H1 (cell line): ENCODE measurements around the gene MRPS34. TPM values are rescaled to one million over a fixed set of nuclear protein-coding genes. Genes with fewer than 3 reads are reported as not detected.

Experiments used
- CTCF ChIA-PET: fragments of 300-600 bp; sonication (Branson Sonifier 250); formaldehyde crosslinking; loops from one replicate; lab custom pipeline; 2021; ENCODE audit not compliant: partially characterized antibody; lab: Charles Lee
- POLR2A ChIA-PET: fragments of 300-600 bp; sonication (Branson Sonifier 250); formaldehyde crosslinking; loops from one replicate; lab custom pipeline; 2021; ENCODE audit warnings: inconsistent platforms; ENCODE audit not compliant: partially characterized antibody; lab: Charles Lee
- DNase-seq, 2 experiments: peaks; one replicate each; pipeline versions ENCODE4 v3.0.0 to v3.0.0-alpha.2; 2010 to 2022; ENCODE audit warnings: low spot score in 2 of 2, low read depth in 1 of 2, mixed read lengths in 1 of 2
- FAIRE-seq: peaks from 2 replicates; lab custom pipeline; 2011; peaks lifted over from hg19 to GRCh38; lab: Jason Lieb, UNC
- H2AFZ ChIP-seq: 2 replicates; pipeline ENCODE4 v1.8.1; 2012; ENCODE audit warnings: low read length, inconsistent platforms
- H2AK5ac ChIP-seq: 2 replicates; pipeline ENCODE4 v1.6.1; 2013; ENCODE audit warnings: low read depth, low read length
- H2BK120ac ChIP-seq: replicated peaks from 2 replicates; pipeline ENCODE3; 2013; ENCODE audit warnings: low read depth, low read length, inconsistent platforms
- H2BK12ac ChIP-seq: 2 replicates; pipeline ENCODE4 v1.6.1; 2013; ENCODE audit warnings: low read depth, low read length
- H2BK15ac ChIP-seq: 2 replicates; pipeline ENCODE4 v1.6.1; 2013; ENCODE audit warnings: low read length
- H2BK20ac ChIP-seq: 2 replicates; pipeline ENCODE4 v1.6.1; 2013; ENCODE audit warnings: low read length
- H2BK5ac ChIP-seq: 2 replicates; pipeline ENCODE4 v1.6.1; 2013; ENCODE audit warnings: low read depth, low read length
- H3K14ac ChIP-seq: 2 replicates; pipeline ENCODE4 v1.6.1; 2013; ENCODE audit warnings: inconsistent platforms; ENCODE audit not compliant: insufficient read length
- H3K18ac ChIP-seq: 2 replicates; pipeline ENCODE4 v1.6.1; 2013; ENCODE audit warnings: low read length; ENCODE audit errors: extremely low read depth
- H3K23ac ChIP-seq: 2 replicates; pipeline ENCODE4 v1.6.1; 2013; ENCODE audit warnings: inconsistent platforms; ENCODE audit not compliant: insufficient read length
- H3K23me2 ChIP-seq: 2 replicates; pipeline ENCODE4 v1.6.1; 2013; ENCODE audit warnings: low read depth, low read length
- H3K27ac ChIP-seq: 2 replicates; pipeline ENCODE4 v1.6.1; 2011; ENCODE audit warnings: low read depth, low read length, inconsistent platforms
- H3K27me3 ChIP-seq, 4 experiments: replicated peaks in 1 of 4; 1 replicate in 1 of 4; 2 replicates in 3 of 4; pipeline versions ENCODE4 v1.6.1 to v1.8.1; 2011 to 2013; ENCODE audit warnings: low read length in 3 of 4, mild to moderate bottlenecking in 3 of 4, inconsistent platforms in 2 of 4, mixed read lengths in 2 of 4, moderate library complexity in 1 of 4; ENCODE audit not compliant: control insufficient read depth in 3 of 4, insufficient read depth in 3 of 4; ENCODE audit errors: extremely low read depth in 1 of 4
- H3K36me3 ChIP-seq, 4 experiments: 2 replicates each; pipeline versions ENCODE4 v1.6.1 to v1.8.1; 2011 to 2013; ENCODE audit warnings: mild to moderate bottlenecking in 4 of 4, low read length in 3 of 4, moderate library complexity in 2 of 4, control low read depth in 1 of 4, inconsistent platforms in 1 of 4; ENCODE audit not compliant: insufficient read depth in 4 of 4, control insufficient read depth in 2 of 4
- H3K4ac ChIP-seq: replicated peaks from 2 replicates; pipeline ENCODE3; 2013; ENCODE audit warnings: low read length, low read depth, mixed read lengths, inconsistent platforms; ENCODE audit not compliant: insufficient read length
- H3K4me1 ChIP-seq, 4 experiments: replicated peaks in 1 of 4; 1 replicate in 1 of 4; 2 replicates in 3 of 4; pipeline versions ENCODE4 v1.6.1 to v1.8.1; 2011 to 2013; ENCODE audit warnings: low read length in 3 of 4, inconsistent platforms in 2 of 4, mixed read lengths in 1 of 4; ENCODE audit not compliant: insufficient read depth in 4 of 4, control insufficient read depth in 3 of 4
- H3K4me2 ChIP-seq, 2 experiments: 2 replicates each; pipeline versions ENCODE4 v1.6.1 to v1.8.1; 2011 to 2013; ENCODE audit warnings: low read depth in 2 of 2, low read length in 2 of 2, control low read depth in 1 of 2, inconsistent platforms in 1 of 2, mild to moderate bottlenecking in 1 of 2; ENCODE audit not compliant: insufficient read depth in 1 of 2
- H3K4me3 ChIP-seq, 4 experiments: fragments of 200-600, 300-600 bp in 1 of 4; sonication (generic), shearing (Covaris generic), sonication (Bioruptor Twin) in 1 of 4; 2 replicates each; pipeline versions ENCODE4 v1.5.1 to v1.8.1; 2011 to 2016; ENCODE audit warnings: low read length in 4 of 4, low read depth in 3 of 4, control low read depth in 2 of 4, inconsistent platforms in 2 of 4, mild to moderate bottlenecking in 2 of 4, mixed read lengths in 1 of 4, moderate library complexity in 1 of 4; ENCODE audit not compliant: insufficient read depth in 2 of 4; ENCODE audit errors: extremely low read depth in 1 of 4
- H3K56ac ChIP-seq: replicated peaks from 2 replicates; pipeline ENCODE3; 2013; ENCODE audit warnings: low read depth, mild to moderate bottlenecking, mixed read lengths, low read length, inconsistent platforms; ENCODE audit not compliant: insufficient read length
- H3K79me1 ChIP-seq: 2 replicates; pipeline ENCODE4 v1.6.1; 2013; ENCODE audit warnings: low read depth, low read length, control low read depth
- H3K79me2 ChIP-seq, 2 experiments: 2 replicates each; pipeline versions ENCODE4 v1.6.1 to v1.8.1; 2012 to 2013; ENCODE audit warnings: low read length in 2 of 2, mild to moderate bottlenecking in 2 of 2, inconsistent platforms in 1 of 2; ENCODE audit not compliant: insufficient read depth in 2 of 2, control insufficient read depth in 1 of 2
- H3K9ac ChIP-seq, 4 experiments: replicated peaks in 1 of 4; 1 replicate in 1 of 4; 2 replicates in 3 of 4; pipeline versions ENCODE4 v1.6.1 to v1.8.1; 2011 to 2013; ENCODE audit warnings: low read depth in 3 of 4, low read length in 3 of 4, control low read depth in 2 of 4, mild to moderate bottlenecking in 2 of 4, moderate library complexity in 2 of 4, inconsistent platforms in 1 of 4; ENCODE audit errors: extremely low read depth in 1 of 4
- H3K9me3 ChIP-seq, 2 experiments: 2 replicates each; pipeline versions ENCODE4 v1.6.1 to v1.8.1; 2012 to 2013; ENCODE audit warnings: mild to moderate bottlenecking in 2 of 2, moderate library complexity in 2 of 2, control low read depth in 1 of 2, inconsistent platforms in 1 of 2, low read depth in 1 of 2, low read length in 1 of 2, mixed read lengths in 1 of 2; ENCODE audit not compliant: insufficient read depth in 2 of 2
- H4K20me1 ChIP-seq, 2 experiments: replicated peaks in 1 of 2; 2 replicates each; pipeline versions ENCODE3 to v1.8.1; 2011 to 2013; ENCODE audit warnings: inconsistent platforms in 2 of 2, low read length in 2 of 2, mild to moderate bottlenecking in 1 of 2; ENCODE audit not compliant: insufficient read depth in 2 of 2, control insufficient read depth in 1 of 2
- H4K5ac ChIP-seq: 2 replicates; pipeline ENCODE4 v1.6.1; 2013; ENCODE audit warnings: low read length, low read depth, mixed read lengths, inconsistent platforms; ENCODE audit not compliant: insufficient read length
- H4K8ac ChIP-seq: 2 replicates; pipeline ENCODE4 v1.8.0; 2013; ENCODE audit warnings: mild to moderate bottlenecking, moderate library complexity, low read length, inconsistent platforms; ENCODE audit not compliant: insufficient read depth; ENCODE audit errors: extremely low read depth
- H4K91ac ChIP-seq: replicated peaks from 2 replicates; pipeline ENCODE3; 2013; ENCODE audit warnings: low read length, mixed read lengths, inconsistent platforms; ENCODE audit not compliant: insufficient read length
- CREB1 ChIP-seq: IDR thresholded peaks from 2 replicates; pipeline ENCODE4 v1.6.1; 2012; ENCODE audit warnings: inconsistent platforms
- RAD21 ChIP-seq, 2 experiments: IDR thresholded peaks in 1 of 2; conservative IDR thresholded peaks in 1 of 2; 2 replicates each; pipeline ENCODE4 v1.6.1; 2011; ENCODE audit warnings: low read depth in 2 of 2, low read length in 2 of 2, improper control_type of control experiment in 1 of 2, inconsistent platforms in 1 of 2, mild to moderate bottlenecking in 1 of 2, moderate library complexity in 1 of 2
- RBBP5 ChIP-seq: IDR thresholded peaks from 2 replicates; pipeline ENCODE4 v1.7.1; 2012; ENCODE audit warnings: low read depth, mild to moderate bottlenecking, inconsistent platforms, low read length, moderate library complexity, borderline replicate concordance
- WGBS, 2 experiments: shearing (Covaris generic) in 1 of 2; methylation state at CpG; one replicate each; pipeline versions ENCODE4 v1.1.6 to v1.1.7; 2013 to 2015; ENCODE audit warnings: low lambda C conversion rate in 2 of 2, mixed read lengths in 2 of 2, inconsistent platforms in 1 of 2, low coverage in 1 of 2, missing lambda C conversion rate in 1 of 2; ENCODE audit not compliant: insufficient replicate concordance in 2 of 2, insufficient coverage in 1 of 2, insufficient read length in 1 of 2; ENCODE audit errors: extremely low coverage in 1 of 2, missing lambda C conversion rate in 1 of 2; 5-methylcytosine and 5-hydroxymethylcytosine counted together
- polyA plus RNA-seq, 7 experiments: library from polyadenylated mRNA; depleted of rRNA in 3 of 7; stranded (reverse) in 5 of 7; unstranded in 2 of 7; fragments of >200 nt in 5 of 7; fragments of 200-250 nt in 2 of 7; gene quantifications; 1 replicate in 5 of 7; 2 replicates in 1 of 7; 4 replicates in 1 of 7; pipeline versions ENCODE4 v1.2.1 to v1.2.3, GENCODE V29; 2011 to 2013; ENCODE audit warnings: missing spikeins in 2 of 7, mixed read lengths in 2 of 7
- total RNA-seq: library from RNA; stranded (reverse); fragmentation: NEBNext Ultra II Directional; extraction: Animal tissue kit (Norgen Biotek cat#: 25700); gene quantifications from 2 replicates; pipeline ENCODE4 v1.2.1, GENCODE V29; 2021

Gene MRPS34
- total and polyA plus RNA-seq, 2 of the 8 experiments (the other 6 are each of a cell fraction or from before 2014, with no cell fraction given) = 168 to 252 TPM

- Histone ChIP-seq H4K91ac (no peak overlapping the region), H3K27ac (no peak overlapping the region), H3K4me3 (no peak overlapping the region), H3K56ac (no peak overlapping the region), H3K4me2 (no peak overlapping the region), H2BK20ac (no peak overlapping the region), H3K23ac (no peak overlapping the region), H4K8ac (no peak overlapping the region; the same call in 1 of the 2 replicates), H3K9me3 (no peaks in the 10 kb centered on the region), H3K4me1 (0 out of 7 replicates have a peak, but pooled peaks cover 0 to 2% (median 0%) of the 10 kb centered on the region in 4 experiments), H2BK120ac (no peak overlapping the region), H2BK15ac (no peak overlapping the region; the same call in 1 of the 2 replicates), H3K79me2 (no peaks in the 10 kb centered on the region; a peak in 2 of 4 replicates), H3K18ac (no peak overlapping the region), H3K4ac (no peak overlapping the region), H3K36me3 (peaks cover 0 to 4% (median 1%) of the 10 kb centered on the region in 4 experiments; a peak in 4 of 8 replicates), H3K14ac (no peak overlapping the region), H3K23me2 (no peaks in the 10 kb centered on the region), H3K27me3 (no peaks in the 10 kb centered on the region), H2BK12ac (0 out of 2 replicates have a peak overlapping the region, but pooled peaks have one; percentile 71), H4K20me1 (peaks cover 0 to 15% of the 10 kb centered on the region in 2 experiments), H3K79me1 (peaks cover 5% of the 10 kb centered on the region), H4K5ac (no peak overlapping the region), H2AK5ac (no peak overlapping the region), H2BK5ac (peak overlapping the region; percentile 15; the same call in 1 of the 2 replicates), H3K9ac (no peak overlapping the region), H2AFZ (no peak overlapping the region)
- ChIA-PET POLR2A (interaction anchor here (0.8 kb wide), 1 partner anchor 24 kb away, joined by 3 read pairs; no protein-coding TSS in a partner anchor), CTCF (interaction anchor here (0.5 to 1.2 kb wide), 5 partner anchors 25 to 395 kb away, joined by 3 to 5 read pairs (median 3); no protein-coding TSS in a partner anchor)
- TF ChIP-seq RAD21 (IDR thresholded peaks at IDR 0.05 in 1 of 2, conservative IDR thresholded peaks at IDR 0.05 in 1 of 2; ENCODE audit: low read depth in 2 of 2, low read length in 2 of 2) (no peak), CREB1 (no peak), RBBP5 (no peak)
- DNase-seq (no peak), FAIRE-seq (no peak)
- 94% methylated on average over 32 of the region's 32 CpGs; no CpG with 5 or more reads in 1 of the 2 experiments for WGBS, 2 experiments
Observed at GRCh38 chr16:1726661-1727502, 46.1 kb downstream of the MRPS34 start.
